ENCODE results near the gene RAET1L.

RAET1L gene

GRCh38 chr6:149990212-149990660 is 35.1 kb downstream of the RAET1L start:
- TF ChIP-seq CTCF (IDR thresholded peaks at IDR 0.05; ENCODE audit: low read depth, low read length): no peak
- H3K4me3 ChIP-seq (ENCODE audit: low read depth, low read length): peak overlapping the region; percentile 43

- TF ChIP-seq CTCF (IDR thresholded peaks at IDR 0.05; ENCODE audit: low read depth, low read length): no peak
- no peak overlapping the region for H3K4me3 ChIP-seq (ENCODE audit: low read depth, low read length)
Observed at GRCh38 chr6:149988550-149989346, 36.6 kb downstream of the RAET1L start.

- H3K4me3 ChIP-seq (ENCODE audit: low read depth, low read length): no peak overlapping the region
- no peak for TF ChIP-seq CTCF (IDR thresholded peaks at IDR 0.05; ENCODE audit: low read depth, low read length)
Observed at GRCh38 chr6:149987602-149988107, 37.7 kb downstream of the RAET1L start.

GRCh38 chr6:149985481-149985937 is 39.8 kb downstream of the RAET1L start:
- no peak overlapping the region for H3K4me3 ChIP-seq (ENCODE audit: low read depth, low read length)
- TF ChIP-seq CTCF (IDR thresholded peaks at IDR 0.05; ENCODE audit: low read depth, low read length): no peak

GRCh38 chr6:149984773-149985172 is 40.6 kb downstream of the RAET1L start:
- no peak overlapping the region for H3K4me3 ChIP-seq (ENCODE audit: low read depth, low read length)
- TF ChIP-seq CTCF (IDR thresholded peaks at IDR 0.05; ENCODE audit: low read depth, low read length): no peak

GRCh38 chr6:149983145-149983544 is 42.2 kb downstream of the RAET1L start:
- TF ChIP-seq CTCF (IDR thresholded peaks at IDR 0.05; ENCODE audit: low read depth, low read length): no peak
- H3K4me3 ChIP-seq (ENCODE audit: low read depth, low read length): no peak overlapping the region

- TF ChIP-seq CTCF (IDR thresholded peaks at IDR 0.05; ENCODE audit: low read depth, low read length): no peak
- no peak overlapping the region for H3K4me3 ChIP-seq (ENCODE audit: low read depth, low read length)
Observed at GRCh38 chr6:149979293-149979692, 46.0 kb downstream of the RAET1L start.

Measured in WI38 (cell line).